ENCODE results near the gene MAP3K6. TPM values are rescaled to one million over a fixed set of nuclear protein-coding genes. Genes with fewer than 3 reads are reported as not detected.
"Not testable (repeated sequence)": the region's sequence is repeated elsewhere in the genome, so short reads cannot be mapped to it uniquely, and the experiment has no call there.

Gene MAP3K6
- total RNA-seq, 1 donor from 2014 or later: 48.2 TPM

DNA sequence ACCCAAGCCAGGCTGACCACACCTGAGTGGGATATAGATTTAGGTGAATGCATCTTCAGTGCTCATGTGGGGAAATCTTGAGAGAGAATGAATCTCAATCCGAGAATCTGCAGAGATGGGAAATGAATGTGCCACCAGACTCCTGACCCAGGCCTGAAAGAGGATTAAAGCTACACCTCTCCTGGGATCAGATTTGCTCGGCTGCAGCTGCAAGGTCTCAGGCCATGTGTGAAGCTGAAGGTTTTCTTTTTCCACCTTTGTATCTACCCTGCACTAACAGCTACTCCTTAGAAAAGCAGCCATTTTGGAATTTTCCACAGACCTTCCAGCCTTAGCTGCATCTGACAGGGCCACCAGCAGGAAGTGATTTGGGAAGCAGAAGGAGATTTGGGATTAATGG lies 43.9 kb upstream of the MAP3K6 start:
- peaks cover 58% of the 10 kb centered on the region for H3K36me3 Mint-ChIP-seq (ENCODE audit: unreplicated experiment)
- H3K27me3 Mint-ChIP-seq (ENCODE audit: unreplicated experiment): no peaks in the 10 kb centered on the region
- DNase-seq (ENCODE audit: extremely low spot score, unreplicated experiment): no peak
- TF ChIP-seq, protein P1, sequence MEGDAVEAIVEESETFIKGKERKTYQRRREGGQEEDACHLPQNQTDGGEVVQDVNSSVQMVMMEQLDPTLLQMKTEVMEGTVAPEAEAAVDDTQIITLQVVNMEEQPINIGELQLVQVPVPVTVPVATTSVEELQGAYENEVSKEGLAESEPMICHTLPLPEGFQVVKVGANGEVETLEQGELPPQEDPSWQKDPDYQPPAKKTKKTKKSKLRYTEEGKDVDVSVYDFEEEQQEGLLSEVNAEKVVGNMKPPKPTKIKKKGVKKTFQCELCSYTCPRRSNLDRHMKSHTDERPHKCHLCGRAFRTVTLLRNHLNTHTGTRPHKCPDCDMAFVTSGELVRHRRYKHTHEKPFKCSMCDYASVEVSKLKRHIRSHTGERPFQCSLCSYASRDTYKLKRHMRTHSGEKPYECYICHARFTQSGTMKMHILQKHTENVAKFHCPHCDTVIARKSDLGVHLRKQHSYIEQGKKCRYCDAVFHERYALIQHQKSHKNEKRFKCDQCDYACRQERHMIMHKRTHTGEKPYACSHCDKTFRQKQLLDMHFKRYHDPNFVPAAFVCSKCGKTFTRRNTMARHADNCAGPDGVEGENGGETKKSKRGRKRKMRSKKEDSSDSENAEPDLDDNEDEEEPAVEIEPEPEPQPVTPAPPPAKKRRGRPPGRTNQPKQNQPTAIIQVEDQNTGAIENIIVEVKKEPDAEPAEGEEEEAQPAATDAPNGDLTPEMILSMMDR (IDR thresholded peaks at IDR 0.05): no peak
- no peak overlapping the region for H3K27ac Mint-ChIP-seq (ENCODE audit: unreplicated experiment)
- peaks cover 19% of the 10 kb centered on the region for H3K4me1 Mint-ChIP-seq (ENCODE audit: unreplicated experiment)
- no peak overlapping the region for H3K4me3 Mint-ChIP-seq (ENCODE audit: unreplicated experiment)
- H3K9me3 Mint-ChIP-seq (ENCODE audit: unreplicated experiment): no peaks in the 10 kb centered on the region

DNA sequence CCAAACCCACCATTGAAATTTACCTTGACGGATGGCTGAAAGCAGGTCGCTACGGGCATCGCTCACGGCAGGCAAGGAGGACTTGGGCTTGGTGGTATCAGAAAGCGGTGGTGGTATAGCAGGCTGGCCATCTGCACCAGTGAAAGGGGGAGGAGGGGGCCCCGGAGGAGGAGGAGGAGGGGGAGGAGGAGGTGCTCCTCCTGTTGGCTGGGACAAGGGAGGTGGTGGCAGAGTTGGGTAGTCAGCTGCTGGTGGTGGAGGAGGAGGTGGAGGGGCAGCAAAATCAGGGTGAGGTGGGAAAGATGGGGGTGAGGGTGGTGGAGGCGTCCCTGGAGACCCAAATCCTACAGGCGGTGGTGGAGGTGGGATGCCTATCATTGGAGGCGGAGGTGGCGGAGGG lies 42.9 kb upstream of the MAP3K6 start:
- TF ChIP-seq, protein P1 (IDR thresholded peaks at IDR 0.05): no peak
- peaks cover 22% of the 10 kb centered on the region for H3K4me1 Mint-ChIP-seq (ENCODE audit: unreplicated experiment)

GRCh38 chr1:27408151-27408550 lies 41.4 kb upstream of the MAP3K6 start:
- H3K4me1 Mint-ChIP-seq (ENCODE audit: unreplicated experiment): peaks cover 37% of the 10 kb centered on the region
- no peaks in the 10 kb centered on the region for H3K27me3 Mint-ChIP-seq (ENCODE audit: unreplicated experiment)
- H3K27ac Mint-ChIP-seq (ENCODE audit: unreplicated experiment): no peak overlapping the region
- peaks cover 39% of the 10 kb centered on the region for H3K36me3 Mint-ChIP-seq (ENCODE audit: unreplicated experiment)
- DNase-seq (ENCODE audit: extremely low spot score, unreplicated experiment): no peak
- TF ChIP-seq, protein P1 (IDR thresholded peaks at IDR 0.05): no peak
- H3K4me3 Mint-ChIP-seq (ENCODE audit: unreplicated experiment): no peak overlapping the region
- no peaks in the 10 kb centered on the region for H3K9me3 Mint-ChIP-seq (ENCODE audit: unreplicated experiment)

More for the DNA sequence above, 42.9 kb upstream of the MAP3K6 start:
- no peak for DNase-seq (ENCODE audit: extremely low spot score, unreplicated experiment)
- no peaks in the 10 kb centered on the region for H3K9me3 Mint-ChIP-seq (ENCODE audit: unreplicated experiment)
- H3K36me3 Mint-ChIP-seq (ENCODE audit: unreplicated experiment): peaks cover 51% of the 10 kb centered on the region
- no peaks in the 10 kb centered on the region for H3K27me3 Mint-ChIP-seq (ENCODE audit: unreplicated experiment)
- H3K4me3 Mint-ChIP-seq (ENCODE audit: unreplicated experiment): no peak overlapping the region
- no peak overlapping the region for H3K27ac Mint-ChIP-seq (ENCODE audit: unreplicated experiment)

DNA sequence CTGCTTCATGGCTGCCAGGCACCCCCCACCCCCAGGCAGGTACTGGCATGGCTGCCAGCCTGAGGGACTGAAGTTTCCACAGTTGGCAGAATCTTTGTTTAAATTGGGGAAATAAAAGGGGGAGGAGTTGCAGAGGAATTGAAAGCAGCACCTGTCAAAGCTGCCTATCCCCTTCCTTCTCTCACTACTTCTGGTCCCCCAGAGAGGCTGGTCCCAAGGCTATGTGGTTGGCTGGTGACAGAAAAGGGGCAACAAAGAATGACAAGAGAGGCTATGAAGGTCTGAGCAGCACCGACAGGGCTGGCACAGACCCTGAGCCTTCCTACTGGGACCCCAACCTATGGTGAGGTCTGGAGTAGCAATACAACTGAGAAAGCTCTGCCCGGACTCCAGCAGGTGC lies 40.0 kb upstream of the MAP3K6 start:
- H3K36me3 Mint-ChIP-seq (ENCODE audit: unreplicated experiment): peaks cover 29% of the 10 kb centered on the region
- DNase-seq (ENCODE audit: extremely low spot score, unreplicated experiment); H3K27me3 Mint-ChIP-seq (ENCODE audit: unreplicated experiment); H3K9me3 Mint-ChIP-seq (ENCODE audit: unreplicated experiment); H3K4me3 Mint-ChIP-seq (ENCODE audit: unreplicated experiment): not testable (repeated sequence)
- peak overlapping the region; percentile 62 for H3K27ac Mint-ChIP-seq (ENCODE audit: unreplicated experiment)
- peaks cover 46% of the 10 kb centered on the region for H3K4me1 Mint-ChIP-seq (ENCODE audit: unreplicated experiment)

DNA sequence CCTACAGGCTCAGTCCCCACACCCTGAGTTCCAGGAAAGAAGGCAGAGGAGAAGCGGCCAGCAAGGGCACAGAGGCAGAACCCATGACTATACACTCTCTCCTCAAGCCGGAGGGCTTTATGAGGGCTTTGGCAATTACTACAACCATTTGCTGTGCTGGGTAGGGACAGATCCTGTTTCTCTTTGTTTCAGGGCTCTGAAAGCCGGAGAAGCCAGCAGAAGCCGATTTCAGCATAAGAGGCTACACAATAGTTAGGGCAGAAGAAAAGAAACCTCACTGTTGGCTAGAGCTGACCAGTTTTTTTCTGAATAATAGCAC lies 39.6 kb upstream of the MAP3K6 start:
- Mint-ChIP-seq H3K36me3 (ENCODE audit: unreplicated experiment) (peaks cover 28% of the 10 kb centered on the region), H3K9me3 (ENCODE audit: unreplicated experiment) (no peaks in the 10 kb centered on the region), H3K27me3 (ENCODE audit: unreplicated experiment) (no peaks in the 10 kb centered on the region), H3K4me3 (ENCODE audit: unreplicated experiment) (no peak overlapping the region), H3K27ac (ENCODE audit: unreplicated experiment) (peak overlapping the region; percentile 88), H3K4me1 (ENCODE audit: unreplicated experiment) (peaks cover 50% of the 10 kb centered on the region)
- TF ChIP-seq, protein P1 (IDR thresholded peaks at IDR 0.05): no peak
- no peak for DNase-seq (ENCODE audit: extremely low spot score, unreplicated experiment)
